Liver (tissue), 9 donors: ENCODE data around the gene KSR1. TPM values are rescaled to one million over a fixed set of nuclear protein-coding genes. Genes with fewer than 3 reads are reported as not detected.

Experiments
- DNase-seq: peaks from one replicate; pipeline ENCODE4 v3.0.0-alpha.2; 2017; ENCODE audit warnings: low spot score
- H3K27ac ChIP-seq, 2 donors: one replicate each; pipeline ENCODE4 v1.7.0; 2013; ENCODE audit warnings: inconsistent platforms in 2 of 2, low read length in 2 of 2, control low read depth in 1 of 2, low read depth in 1 of 2, mild to moderate bottlenecking in 1 of 2
- H3K27me3 ChIP-seq, 4 donors: one replicate each; pipeline versions ENCODE4 v1.6.1 to v1.7.0; 2013; ENCODE audit warnings: low read length in 3 of 4, inconsistent platforms in 1 of 4, mild to moderate bottlenecking in 1 of 4, moderate library complexity in 1 of 4; ENCODE audit not compliant: control insufficient read depth in 4 of 4, insufficient read depth in 4 of 4
- H3K36me3 ChIP-seq, 4 donors: one replicate each; pipeline versions ENCODE4 v1.6.1 to v1.7.0; 2013; ENCODE audit warnings: low read length in 3 of 4, mild to moderate bottlenecking in 3 of 4, low read depth in 1 of 4, moderate library complexity in 1 of 4; ENCODE audit not compliant: control insufficient read depth in 4 of 4, insufficient read depth in 3 of 4
- H3K4me1 ChIP-seq, 4 donors: one replicate each; pipeline versions ENCODE4 v1.6.1 to v1.7.0; 2013; ENCODE audit warnings: low read length in 3 of 4, mild to moderate bottlenecking in 3 of 4, moderate library complexity in 1 of 4; ENCODE audit not compliant: control insufficient read depth in 4 of 4, insufficient read depth in 4 of 4
- H3K4me3 ChIP-seq, 3 donors: one replicate each; pipeline versions ENCODE4 v1.6.1 to v1.7.0; 2013; ENCODE audit warnings: low read length in 3 of 3, control low read depth in 1 of 3, low read depth in 1 of 3, mild to moderate bottlenecking in 1 of 3
- H3K9ac ChIP-seq, 2 donors: one replicate each; pipeline ENCODE4 v1.7.0; 2013; ENCODE audit warnings: low read length in 2 of 2, mild to moderate bottlenecking in 2 of 2, moderate library complexity in 2 of 2, control low read depth in 1 of 2, low read depth in 1 of 2
- H3K9me3 ChIP-seq, 4 donors: one replicate each; pipeline versions ENCODE4 v1.6.1 to v1.7.0; 2013; ENCODE audit warnings: low read length in 3 of 4; ENCODE audit not compliant: control insufficient read depth in 4 of 4
- ATF3 ChIP-seq: IDR thresholded peaks from 2 replicates; pipeline ENCODE4 v1.6.1; 2016; ENCODE audit warnings: antibody characterized with exemption
- CTCF ChIP-seq: fragments of 150-350 bp; IDR thresholded peaks from 2 replicates; pipeline ENCODE4 v1.5.1; 2017; ENCODE audit warnings: improper control_type of control experiment, low read depth, low read length; ENCODE audit not compliant: missing input control
- EGR1 ChIP-seq, 2 donors: IDR thresholded peaks; 2 replicates each; pipeline ENCODE4 v1.6.1; 2016 to 2018; ENCODE audit warnings: antibody characterized with exemption in 2 of 2, low read depth in 2 of 2
- FOXA1 ChIP-seq: IDR thresholded peaks from 2 replicates; pipeline ENCODE4 v1.6.1; 2016; ENCODE audit warnings: antibody characterized with exemption
- FOXA2 ChIP-seq: IDR thresholded peaks from 2 replicates; pipeline ENCODE4 v1.6.1; 2016; ENCODE audit warnings: antibody characterized with exemption
- GABPA ChIP-seq, 2 donors: IDR thresholded peaks in 1 of 2; conservative IDR thresholded peaks in 1 of 2; 2 replicates each; pipeline ENCODE4 v1.6.1; 2016; ENCODE audit warnings: antibody characterized with exemption in 2 of 2, mild to moderate bottlenecking in 1 of 2, moderate library complexity in 1 of 2
- HNF4A ChIP-seq, 2 donors: conservative IDR thresholded peaks; 2 replicates each; pipeline ENCODE4 v1.6.1; 2016; ENCODE audit warnings: antibody characterized with exemption in 2 of 2, mild to moderate bottlenecking in 2 of 2
- HNF4G ChIP-seq: IDR thresholded peaks from 2 replicates; pipeline ENCODE4 v1.6.1; 2016; ENCODE audit warnings: antibody characterized with exemption
- JUND ChIP-seq, 2 donors: IDR thresholded peaks; 2 replicates each; pipeline ENCODE4 v1.6.1; 2016; ENCODE audit warnings: antibody characterized with exemption in 2 of 2
- MAX ChIP-seq: IDR thresholded peaks from 2 replicates; pipeline ENCODE4 v1.6.1; 2016; ENCODE audit warnings: antibody characterized with exemption
- NR2F2 ChIP-seq: IDR thresholded peaks from 2 replicates; pipeline ENCODE4 v1.6.1; 2016; ENCODE audit warnings: antibody characterized with exemption
- RAD21 ChIP-seq, 2 donors: IDR thresholded peaks; 2 replicates each; pipeline ENCODE4 v1.6.1; 2016; ENCODE audit warnings: antibody characterized with exemption in 2 of 2, mild to moderate bottlenecking in 2 of 2
- REST ChIP-seq: IDR thresholded peaks from 2 replicates; pipeline ENCODE4 v1.6.1; 2016; ENCODE audit warnings: antibody characterized with exemption, mild to moderate bottlenecking
- RXRA ChIP-seq, 2 donors: IDR thresholded peaks; 2 replicates each; pipeline ENCODE4 v1.6.1; 2017 to 2018; ENCODE audit warnings: antibody characterized with exemption in 2 of 2, mild to moderate bottlenecking in 1 of 2
- SP1 ChIP-seq: IDR thresholded peaks from 2 replicates; pipeline ENCODE4 v1.6.1; 2018; ENCODE audit warnings: antibody characterized with exemption, mild to moderate bottlenecking
- TAF1 ChIP-seq: conservative IDR thresholded peaks from 2 replicates; pipeline ENCODE4 v1.6.1; 2016; ENCODE audit warnings: antibody characterized with exemption, mild to moderate bottlenecking
- YY1 ChIP-seq: IDR thresholded peaks from 2 replicates; pipeline ENCODE4 v1.6.1; 2016; ENCODE audit warnings: antibody characterized with exemption, mild to moderate bottlenecking
- ZBTB33 ChIP-seq: IDR thresholded peaks from 2 replicates; pipeline ENCODE4 v1.6.1; 2016; ENCODE audit warnings: antibody characterized with exemption
- WGBS: extraction: QIAGEN DNeasy Blood & Tissue Kit; methylation state at CpG from one replicate; pipeline ENCODE4 v1.1.7; 2013; 5-methylcytosine and 5-hydroxymethylcytosine counted together
- polyA plus RNA-seq, 2 donors: library from polyadenylated mRNA; stranded (reverse) in 1 of 2; unstranded in 1 of 2; fragments of 200-250 nt in 1 of 2; fragments of >200 nt in 1 of 2; fragmentation: Nextera tagmentation in 1 of 2; extraction: Ambion mirVana in 1 of 2; gene quantifications; one replicate each; pipeline versions ENCODE4 v1.2.1 to v1.2.3, GENCODE V29; 2013 to 2015
- total RNA-seq, 2 donors: library from RNA; depleted of rRNA; stranded (reverse); fragments of >200 nt; gene quantifications; one replicate each; pipeline ENCODE4 v1.2.3, GENCODE V29; 2014
- donor health status: healthy.
- donor health status: healthy.
- donor health status: healthy.
- donor health status: healthy.
- donor health status: healthy.

Gene KSR1
- total and polyA plus RNA-seq, 4 donors: 1.2 to 9.0 (median 4.1) TPM

GRCh38 chr17:27407916-27408864, 48.1 kb upstream of the KSR1 start:
- TF ChIP-seq NR2F2 (no peak), ATF3 (no peak), HNF4G (no peak), FOXA2 (no peak), YY1 (no peak), CTCF (no peak), FOXA1 (no peak), HNF4A (conservative IDR thresholded peaks at IDR 0.05) (no peak), RAD21 (IDR thresholded peaks at IDR 0.05) (no peak), RXRA (IDR thresholded peaks at IDR 0.05) (no peak), JUND (IDR thresholded peaks at IDR 0.05) (no peak), MAX (no peak), ZBTB33 (no peak), EGR1 (IDR thresholded peaks at IDR 0.05; ENCODE audit: low read depth in 2 of 2) (no peak), GABPA (IDR thresholded peaks at IDR 0.05 in 1 of 2, conservative IDR thresholded peaks at IDR 0.05 in 1 of 2) (no peak), SP1 (no peak), REST (no peak), TAF1 (no peak)

More at GRCh38 chr17:27407916-27408864, 48.1 kb upstream of the KSR1 start:
- H3K9me3 ChIP-seq: no peaks in the 10 kb centered on the region
- no peak overlapping the region for H3K9ac ChIP-seq
- 65% methylated on average over 6 of the region's 6 CpGs for WGBS
- H3K27me3 ChIP-seq: peaks cover 0 to 2% (median 0%) of the 10 kb centered on the region in 4 donors
- H3K4me1 ChIP-seq: no peaks in the 10 kb centered on the region
- H3K27ac ChIP-seq: no peak overlapping the region
- DNase-seq: no peak
- H3K36me3 ChIP-seq: no peaks in the 10 kb centered on the region
- H3K4me3 ChIP-seq: no peak overlapping the region
